ENCODE results near the gene FTCDNL1. TPM values are rescaled to one million over a fixed set of nuclear protein-coding genes. Genes with fewer than 3 reads are reported as not detected.

The FTCDNL1 gene
- total RNA-seq, 2 experiments from 2014 or later, result 3.8 to 4.3 TPM

DNA sequence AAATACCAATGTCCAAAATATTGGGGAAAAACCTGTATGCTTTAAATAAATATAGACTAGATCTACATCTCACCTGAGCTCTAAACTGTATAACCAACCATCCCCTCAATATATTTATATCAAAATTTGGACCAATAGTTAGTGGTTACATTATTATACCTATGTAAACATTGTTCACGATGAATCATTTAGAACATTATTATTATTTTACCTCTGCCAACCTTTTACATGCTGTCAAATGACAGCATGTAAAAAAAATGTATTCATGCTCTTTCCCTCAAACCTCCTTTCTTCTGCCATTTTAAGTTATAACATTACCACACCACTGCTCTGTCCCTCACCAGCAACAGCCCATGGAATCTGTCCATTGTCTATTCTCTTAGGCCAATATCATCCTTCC is 9.6 kb downstream of the FTCDNL1 start:
- no peaks in the 10 kb centered on the region for H3K27me3 Mint-ChIP-seq
- H3K9me3 Mint-ChIP-seq (ENCODE audit: low read depth), result no peaks in the 10 kb centered on the region
- no peak for DNase-seq
- H3K27ac Mint-ChIP-seq, result no peak overlapping the region
- H3K4me1 Mint-ChIP-seq, result peaks cover 7% of the 10 kb centered on the region
- ATAC-seq, result no peak
- no peak overlapping the region for H3K4me3 Mint-ChIP-seq
- POLR2A ChIA-PET, result interaction anchor here (0.7 kb wide), 1 partner anchor 37 kb away, joined by 3 read pairs; no protein-coding TSS in a partner anchor
- CTCF ChIA-PET, result no interaction called here
- intact Hi-C loops (cut with DNase I, micrococcal nuclease), result no loop called here
- H3K36me3 Mint-ChIP-seq (ENCODE audit: low read depth), result no peaks in the 10 kb centered on the region

DNA sequence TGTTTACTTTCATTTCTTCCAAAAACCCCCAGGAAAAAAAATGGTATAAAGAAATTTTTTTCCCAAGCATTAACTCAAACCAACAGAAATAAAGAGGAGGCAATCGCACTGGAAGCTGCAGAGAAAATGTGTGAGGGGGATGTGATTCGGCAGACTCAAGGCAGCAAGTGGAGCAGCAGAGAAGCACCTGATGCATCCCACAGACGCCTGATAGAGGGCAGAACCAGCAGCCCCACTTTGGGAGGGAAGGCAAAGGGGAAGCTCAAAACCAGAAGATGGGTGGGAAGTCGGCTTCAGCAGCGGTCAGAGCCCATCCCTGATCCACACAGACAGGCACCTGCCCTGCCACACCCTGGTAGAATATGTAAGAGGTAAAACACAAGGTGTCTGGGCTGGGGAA is 12.6 kb downstream of the FTCDNL1 start:
- DNase-seq, result no peak
- H3K27me3 Mint-ChIP-seq, result no peaks in the 10 kb centered on the region
- ChIA-PET POLR2A (no interaction called here), CTCF (interaction anchor here (0.8 kb wide), 1 partner anchor 18 kb away, joined by 4 read pairs; no protein-coding TSS in a partner anchor)
- H3K27ac Mint-ChIP-seq, result no peak overlapping the region
- intact Hi-C loops (cut with DNase I, micrococcal nuclease), result no loop called here
- H3K9me3 Mint-ChIP-seq (ENCODE audit: low read depth), result no peaks in the 10 kb centered on the region
- H3K4me3 Mint-ChIP-seq, result no peak overlapping the region
- no peak for ATAC-seq
- no peaks in the 10 kb centered on the region for H3K36me3 Mint-ChIP-seq (ENCODE audit: low read depth)
- no peaks in the 10 kb centered on the region for H3K4me1 Mint-ChIP-seq

DNA sequence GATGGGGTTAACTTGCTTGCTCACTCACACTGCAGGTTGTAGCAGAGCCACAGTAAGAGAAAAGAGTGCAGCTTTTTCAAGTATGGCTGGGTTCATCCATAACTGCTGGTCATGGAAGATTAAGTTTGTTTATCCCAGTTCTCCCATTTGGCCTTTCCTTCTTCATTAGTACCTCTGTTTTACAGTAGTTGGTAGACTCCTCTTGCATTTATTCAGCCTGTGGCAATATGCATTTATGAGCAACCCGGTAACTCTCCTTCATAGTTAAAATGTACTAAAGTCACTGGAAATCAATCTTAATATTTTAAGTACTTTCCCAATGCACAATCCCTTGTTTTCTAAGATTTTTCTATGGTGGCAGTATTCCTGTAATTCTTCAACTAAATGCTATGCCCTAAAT is 14.0 kb downstream of the FTCDNL1 start:
- no peak for DNase-seq
- intact Hi-C loops (cut with DNase I, micrococcal nuclease), result no loop called here
- Mint-ChIP-seq H3K27me3 (no peaks in the 10 kb centered on the region), H3K9me3 (ENCODE audit: low read depth) (no peaks in the 10 kb centered on the region), H3K4me1 (no peaks in the 10 kb centered on the region), H3K36me3 (ENCODE audit: low read depth) (no peaks in the 10 kb centered on the region), H3K4me3 (no peak overlapping the region), H3K27ac (no peak overlapping the region)
- POLR2A ChIA-PET, result no interaction called here
- no peak for ATAC-seq
- CTCF ChIA-PET, result interaction anchor here (0.6 kb wide), 1 partner anchor 132 kb away, joined by 3 read pairs; no protein-coding TSS in a partner anchor

DNA sequence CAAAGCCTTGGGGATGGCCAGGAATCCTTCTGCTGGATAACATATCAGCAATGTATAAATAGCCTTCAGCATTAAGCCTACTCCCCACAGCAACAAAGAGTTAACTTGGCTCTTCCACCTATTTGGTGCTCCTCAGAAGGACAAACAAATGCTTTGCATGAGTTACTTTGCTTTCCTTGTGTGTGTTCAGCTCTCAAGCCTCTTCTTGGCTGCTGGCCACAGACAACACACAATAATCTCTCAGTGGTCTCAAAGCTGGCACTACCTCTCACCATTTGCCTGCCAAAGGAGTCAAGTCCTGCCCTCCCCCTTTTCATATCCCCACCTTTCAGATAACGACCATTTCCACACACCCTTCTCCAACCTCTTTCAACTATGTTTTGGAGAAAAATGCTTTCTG is 17.5 kb downstream of the FTCDNL1 start:
- Mint-ChIP-seq H3K36me3 (ENCODE audit: low read depth) (no peaks in the 10 kb centered on the region), H3K9me3 (ENCODE audit: low read depth) (no peaks in the 10 kb centered on the region), H3K4me1 (no peaks in the 10 kb centered on the region), H3K4me3 (no peak overlapping the region), H3K27me3 (no peaks in the 10 kb centered on the region), H3K27ac (no peak overlapping the region)
- ChIA-PET CTCF (no interaction called here), POLR2A (no interaction called here)
- ATAC-seq, result no peak
- intact Hi-C loops (cut with DNase I, micrococcal nuclease), result no loop called here
- DNase-seq, result no peak

DNA sequence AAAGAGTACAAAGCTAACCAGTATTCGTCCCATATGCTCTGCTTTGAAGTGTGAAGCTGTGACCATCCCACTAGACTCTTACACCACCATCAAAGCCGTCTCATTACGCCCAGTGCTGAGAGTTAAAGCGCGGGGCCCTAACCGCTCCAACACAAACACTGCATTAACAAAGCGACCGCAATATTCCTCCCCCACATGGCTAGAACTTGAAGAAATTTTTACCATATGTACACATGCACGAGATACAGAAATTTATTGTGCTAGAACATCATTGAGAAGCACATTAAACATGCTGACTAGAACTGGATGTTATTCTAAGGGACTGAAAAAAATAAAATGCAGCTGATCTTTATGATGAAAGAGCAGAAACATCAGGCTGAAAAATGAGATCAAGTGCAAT is 20.5 kb downstream of the FTCDNL1 start:
- Mint-ChIP-seq H3K36me3 (ENCODE audit: low read depth) (no peaks in the 10 kb centered on the region), H3K27me3 (no peaks in the 10 kb centered on the region), H3K4me3 (no peak overlapping the region), H3K4me1 (no peaks in the 10 kb centered on the region), H3K9me3 (ENCODE audit: low read depth) (no peaks in the 10 kb centered on the region), H3K27ac (no peak overlapping the region)
- ChIA-PET CTCF (interaction anchor here (0.6 kb wide), 1 partner anchor 165 kb away, joined by 4 read pairs; no protein-coding TSS in a partner anchor), POLR2A (no interaction called here)
- intact Hi-C loops (cut with DNase I, micrococcal nuclease), result no loop called here
- ATAC-seq, result no peak
- DNase-seq, result no peak

DNA sequence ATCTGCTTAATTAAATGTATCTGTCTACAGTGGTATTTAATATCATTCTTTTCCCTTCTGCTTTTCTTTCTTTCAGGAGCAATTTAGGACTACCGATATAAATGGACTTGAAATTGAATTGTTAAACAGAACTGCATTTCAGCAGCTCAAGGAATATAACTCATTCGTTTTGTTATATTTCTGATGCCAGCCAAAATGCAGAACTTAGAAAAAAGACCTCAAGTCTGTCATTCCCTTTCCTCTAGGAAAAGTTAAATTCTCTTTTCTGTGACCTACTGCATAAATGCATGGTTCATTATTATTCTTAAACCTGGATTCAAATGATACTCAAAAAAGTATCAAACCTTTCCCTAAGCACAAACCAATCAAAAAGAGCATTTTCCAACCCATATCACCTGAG is 21.4 kb downstream of the FTCDNL1 start:
- DNase-seq, result no peak
- intact Hi-C loops (cut with DNase I, micrococcal nuclease), result no loop called here
- Mint-ChIP-seq H3K4me3 (no peak overlapping the region), H3K9me3 (ENCODE audit: low read depth) (no peaks in the 10 kb centered on the region), H3K4me1 (no peaks in the 10 kb centered on the region), H3K36me3 (ENCODE audit: low read depth) (no peaks in the 10 kb centered on the region), H3K27me3 (no peaks in the 10 kb centered on the region), H3K27ac (no peak overlapping the region)
- CTCF ChIA-PET, result interaction anchor here (0.6 kb wide), 1 partner anchor 165 kb away, joined by 4 read pairs; no protein-coding TSS in a partner anchor
- POLR2A ChIA-PET, result no interaction called here
- ATAC-seq, result no peak

DNA sequence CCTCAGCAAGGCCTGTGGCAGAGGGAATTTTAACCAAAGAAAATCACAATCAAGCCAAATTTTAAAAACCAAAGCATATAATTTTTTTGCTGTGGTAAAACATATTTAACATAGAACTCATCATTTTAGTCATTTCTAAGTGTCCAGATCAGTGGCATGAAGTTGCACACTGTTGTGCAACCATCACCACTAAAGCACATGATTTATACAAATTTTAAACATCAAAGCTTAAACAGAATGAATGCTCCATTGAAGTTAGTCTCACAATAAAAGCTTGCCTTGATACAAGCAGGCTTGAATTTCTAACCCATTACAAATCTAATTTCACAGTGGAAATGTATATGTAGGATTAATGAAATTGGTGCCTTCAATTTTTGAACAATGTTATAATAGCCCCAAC is 31.2 kb downstream of the FTCDNL1 start:
- ChIA-PET CTCF (interaction anchor here (0.7 kb wide), 2 partner anchors 557 to 1506 kb away, joined by 3 read pairs; no protein-coding TSS in a partner anchor), POLR2A (no interaction called here)
- H3K4me1 Mint-ChIP-seq, result no peaks in the 10 kb centered on the region
- DNase-seq (no peak), ATAC-seq (no peak)
- intact Hi-C loops (cut with DNase I, micrococcal nuclease), result no loop called here
- no peak overlapping the region for H3K4me3 Mint-ChIP-seq
- H3K27me3 Mint-ChIP-seq, result no peaks in the 10 kb centered on the region
- H3K27ac Mint-ChIP-seq, result no peak overlapping the region
- no peaks in the 10 kb centered on the region for H3K36me3 Mint-ChIP-seq (ENCODE audit: low read depth)
- H3K9me3 Mint-ChIP-seq (ENCODE audit: low read depth), result no peaks in the 10 kb centered on the region

DNA sequence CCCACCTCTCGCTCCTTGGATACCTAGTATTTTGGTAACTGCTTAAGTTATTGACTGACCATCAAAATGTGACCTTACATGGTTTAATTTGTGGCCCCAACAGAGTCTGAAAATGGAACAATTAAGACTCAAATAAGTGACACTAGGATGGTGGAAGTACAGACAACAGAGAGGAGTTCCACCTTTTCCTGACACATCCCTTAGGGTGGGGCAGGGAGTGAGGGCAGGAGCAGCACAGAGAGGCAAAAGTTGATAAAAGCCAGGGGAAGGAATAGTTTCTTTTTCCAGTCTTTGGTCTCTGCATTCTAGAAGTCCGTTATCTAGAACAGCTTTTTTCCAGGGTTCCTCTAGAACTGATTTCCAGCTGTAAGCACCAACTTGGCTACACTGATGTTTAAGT is 32.2 kb downstream of the FTCDNL1 start:
- DNase-seq (no peak), ATAC-seq (no peak)
- Mint-ChIP-seq H3K9me3 (ENCODE audit: low read depth) (no peaks in the 10 kb centered on the region), H3K27me3 (no peaks in the 10 kb centered on the region), H3K36me3 (ENCODE audit: low read depth) (no peaks in the 10 kb centered on the region), H3K27ac (no peak overlapping the region), H3K4me1 (no peaks in the 10 kb centered on the region), H3K4me3 (no peak overlapping the region)
- CTCF ChIA-PET, result no interaction called here
- intact Hi-C loops (cut with DNase I, micrococcal nuclease), result no loop called here
- POLR2A ChIA-PET, result no interaction called here

DNA sequence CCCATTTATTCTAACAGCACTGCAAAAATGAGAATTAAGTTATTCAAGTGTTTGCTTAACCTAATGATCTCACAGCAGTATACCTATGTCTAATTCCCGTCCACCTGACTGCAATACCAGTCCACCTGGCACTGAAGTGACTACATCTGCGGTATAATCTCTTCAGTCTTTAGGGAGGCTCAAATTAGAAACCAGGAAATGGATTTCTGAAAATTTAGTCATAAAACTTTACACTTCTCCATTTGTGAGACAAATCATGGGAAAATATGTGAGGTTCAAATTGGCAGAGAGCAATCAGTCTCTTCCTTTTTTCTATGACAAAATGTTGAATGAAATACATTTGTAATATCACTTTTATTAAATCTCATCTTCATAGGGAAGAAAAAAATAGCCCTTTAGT is 33.0 kb downstream of the FTCDNL1 start:
- Mint-ChIP-seq H3K4me3 (no peak overlapping the region), H3K4me1 (no peaks in the 10 kb centered on the region), H3K36me3 (ENCODE audit: low read depth) (no peaks in the 10 kb centered on the region), H3K27me3 (no peaks in the 10 kb centered on the region), H3K9me3 (ENCODE audit: low read depth) (no peaks in the 10 kb centered on the region), H3K27ac (no peak overlapping the region)
- intact Hi-C loops (cut with DNase I, micrococcal nuclease), result no loop called here
- ATAC-seq, result no peak
- POLR2A ChIA-PET, result no interaction called here
- CTCF ChIA-PET, result no interaction called here
- no peak for DNase-seq

DNA sequence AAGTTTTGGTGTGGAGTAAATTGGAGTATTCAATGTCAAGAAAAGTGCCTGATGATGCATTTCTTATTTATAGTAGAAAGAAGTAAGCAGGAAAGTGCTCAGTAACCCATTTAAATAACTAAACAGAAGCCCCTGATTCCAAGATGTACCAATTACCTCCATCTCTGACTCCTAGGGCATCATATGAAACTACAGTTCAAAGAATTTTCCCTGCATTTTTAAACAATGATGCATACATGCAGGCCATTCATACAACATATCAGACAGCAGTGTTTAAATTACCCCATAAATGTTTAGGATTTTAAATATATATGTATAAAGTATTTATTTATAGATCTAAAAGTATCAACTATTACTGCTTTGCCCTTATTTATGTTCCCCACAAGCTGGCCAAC is 36.2 kb downstream of the FTCDNL1 start:
- POLR2A ChIA-PET, result no interaction called here
- Mint-ChIP-seq H3K36me3 (ENCODE audit: low read depth) (no peaks in the 10 kb centered on the region), H3K4me1 (no peaks in the 10 kb centered on the region)

DNA sequence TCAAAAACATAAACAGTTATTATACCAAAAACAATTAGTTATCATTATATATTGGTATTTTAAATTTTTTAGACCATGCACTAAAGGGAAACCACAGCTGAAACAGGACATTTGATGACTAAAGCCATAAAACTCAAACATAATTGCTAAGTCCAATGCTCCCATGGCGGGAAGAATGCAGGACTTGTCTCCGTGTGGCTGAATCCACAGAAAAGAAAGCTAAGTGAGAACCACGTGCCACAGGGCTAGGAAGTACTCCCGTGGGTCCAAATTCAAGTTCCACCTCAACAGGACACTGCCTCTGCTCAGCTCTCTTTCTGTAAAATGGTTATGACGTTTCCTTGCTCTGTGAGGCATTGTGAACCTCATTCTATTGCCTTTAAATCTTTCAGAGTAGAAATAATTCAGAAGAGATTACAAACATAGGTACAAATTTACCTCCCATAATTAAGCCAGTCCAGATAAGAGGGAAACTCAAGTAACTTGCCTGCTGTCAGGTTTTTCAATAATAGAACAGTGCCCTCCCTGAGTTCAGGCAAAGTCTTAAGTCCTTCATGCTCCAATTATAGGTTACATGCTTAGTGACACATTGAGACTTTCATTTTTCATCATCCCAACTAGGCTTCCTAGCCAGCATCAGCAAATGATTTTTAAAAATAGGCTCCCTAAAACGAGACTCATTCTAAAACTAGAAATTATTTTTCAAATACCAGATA is 36.7 kb downstream of the FTCDNL1 start:
- CTCF ChIA-PET, result no interaction called here
- intact Hi-C loops (cut with DNase I, micrococcal nuclease), result no loop called here
- DNase-seq (no peak), ATAC-seq (no peak)
- Mint-ChIP-seq H3K36me3 (ENCODE audit: low read depth) (no peaks in the 10 kb centered on the region), H3K4me3 (no peak overlapping the region), H3K4me1 (no peaks in the 10 kb centered on the region), H3K27me3 (no peaks in the 10 kb centered on the region), H3K27ac (no peak overlapping the region), H3K9me3 (ENCODE audit: low read depth) (no peaks in the 10 kb centered on the region)
- POLR2A ChIA-PET, result no interaction called here

More for the DNA sequence above, 36.2 kb downstream of the FTCDNL1 start:
- Mint-ChIP-seq H3K27ac (no peak overlapping the region), H3K4me3 (no peak overlapping the region), H3K9me3 (ENCODE audit: low read depth) (no peaks in the 10 kb centered on the region), H3K27me3 (no peaks in the 10 kb centered on the region)
- ATAC-seq (no peak), DNase-seq (no peak)
- CTCF ChIA-PET, result no interaction called here
- intact Hi-C loops (cut with DNase I, micrococcal nuclease), result no loop called here

DNA sequence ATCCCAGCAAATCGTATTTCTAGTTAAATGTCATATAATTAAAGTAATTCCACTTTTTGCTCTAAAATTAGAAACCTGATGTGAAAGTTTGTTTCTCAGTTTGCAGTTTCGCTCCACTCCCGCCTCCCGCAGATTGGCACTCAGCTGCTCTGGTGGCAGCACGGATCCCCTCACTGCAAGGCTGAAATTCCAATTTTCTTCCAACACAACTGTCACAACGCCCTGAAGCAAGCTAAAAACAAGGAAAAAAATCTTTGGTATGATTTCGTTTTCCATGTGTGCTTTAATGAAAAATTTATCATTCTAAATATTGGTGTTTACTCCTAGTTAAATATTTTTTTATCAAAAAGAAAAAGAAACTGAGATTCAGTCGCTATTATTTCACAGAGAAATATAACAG is 38.5 kb downstream of the FTCDNL1 start:
- ATAC-seq (no peak), DNase-seq (no peak)
- H3K4me3 Mint-ChIP-seq, result no peak overlapping the region
- H3K4me1 Mint-ChIP-seq, result no peaks in the 10 kb centered on the region
- ChIA-PET POLR2A (no interaction called here), CTCF (interaction anchor here (0.8 kb wide), 1 partner anchor 15 kb away, joined by 3 read pairs; no protein-coding TSS in a partner anchor)
- H3K9me3 Mint-ChIP-seq (ENCODE audit: low read depth), result peaks cover 6% of the 10 kb centered on the region
- intact Hi-C loops (cut with DNase I, micrococcal nuclease), result no loop called here
- H3K27me3 Mint-ChIP-seq, result no peaks in the 10 kb centered on the region
- no peaks in the 10 kb centered on the region for H3K36me3 Mint-ChIP-seq (ENCODE audit: low read depth)
- no peak overlapping the region for H3K27ac Mint-ChIP-seq
